Testis (tissue), 3 donors: ENCODE data around the gene HOXD3. TPM values are rescaled to one million over a fixed set of nuclear protein-coding genes. Genes with fewer than 3 reads are reported as not detected.
A peak's percentile ranks its signal among the peaks of the same experiment; 100 is the strongest.

Experiments
- DNase-seq: peaks from one replicate; pipeline ENCODE4 v3.0.0-alpha.2; 2019
- H3K27ac ChIP-seq, 2 donors: fragments of 200-600 bp; sonication (generic); one replicate each; pipeline ENCODE4 v1.5.1; 2019
- H3K27me3 ChIP-seq: fragments of 200-600 bp; sonication (generic); one replicate; pipeline ENCODE4 v1.5.1; 2019
- H3K36me3 ChIP-seq: fragments of 200-600 bp; sonication (generic); one replicate; pipeline ENCODE4 v1.5.1; 2017; ENCODE audit warnings: low read depth; ENCODE audit errors: missing control alignments
- H3K4me1 ChIP-seq: fragments of 200-600 bp; sonication (generic); one replicate; pipeline ENCODE4 v1.5.1; 2019
- H3K4me3 ChIP-seq, 2 donors: fragments of 200-600 bp; sonication (generic); one replicate each; pipeline ENCODE4 v1.5.1; 2017 to 2019
- H3K9me3 ChIP-seq: fragments of 200-600 bp; sonication (generic); one replicate; pipeline ENCODE4 v1.5.1; 2017
- POLR2A ChIP-seq: fragments of 450-650 bp; IDR thresholded peaks from one replicate; pipeline ENCODE4 v1.6.1; 2017; ENCODE audit warnings: antibody characterized with exemption, mild to moderate bottlenecking, moderate library complexity
- WGBS, 2 donors: methylation state at CpG; one replicate each; pipeline ENCODE4 v1.1.5; 2018; 5-methylcytosine and 5-hydroxymethylcytosine counted together
- intact Hi-C: fragments of 100-400 bp; cut with DNase I; formaldehyde crosslinking; loops from one replicate; pipeline ENCODE4 v1.15.1; 2023; ENCODE audit warnings: low total_unique reads
- polyA plus RNA-seq: library from polyadenylated mRNA; stranded (reverse); fragments of 350-450 nt; fragmentation: Illumina TruSeq; extraction: RNeasy Lipid Tissue Mini Kit (QIAGEN cat#74804); gene quantifications from one replicate; pipeline ENCODE4 v1.2.3, GENCODE V29; 2014; ENCODE audit warnings: low read depth, low replicate concordance; ENCODE audit not compliant: insufficient read depth
- total RNA-seq, 2 donors: library from RNA; depleted of rRNA; stranded (reverse); fragments of >200 nt; gene quantifications; one replicate each; pipeline ENCODE4 v1.2.3, GENCODE V29; 2016
- TF ChIP-seq, protein P1 (sequence below), 3 experiments: fragments of 450-650 bp in 2 of 3; fragments of 200-600 bp in 1 of 3; sonication (generic) in 1 of 3; IDR thresholded peaks; one replicate each; pipeline ENCODE4 v1.5.1; 2016 to 2019; ENCODE audit warnings: antibody characterized with exemption in 3 of 3, mild to moderate bottlenecking in 2 of 3, moderate library complexity in 1 of 3

Gene HOXD3
- total and polyA plus RNA-seq, 3 donors from 2014 or later = 2.7 to 22.3 (median 14.0) TPM

DNA sequence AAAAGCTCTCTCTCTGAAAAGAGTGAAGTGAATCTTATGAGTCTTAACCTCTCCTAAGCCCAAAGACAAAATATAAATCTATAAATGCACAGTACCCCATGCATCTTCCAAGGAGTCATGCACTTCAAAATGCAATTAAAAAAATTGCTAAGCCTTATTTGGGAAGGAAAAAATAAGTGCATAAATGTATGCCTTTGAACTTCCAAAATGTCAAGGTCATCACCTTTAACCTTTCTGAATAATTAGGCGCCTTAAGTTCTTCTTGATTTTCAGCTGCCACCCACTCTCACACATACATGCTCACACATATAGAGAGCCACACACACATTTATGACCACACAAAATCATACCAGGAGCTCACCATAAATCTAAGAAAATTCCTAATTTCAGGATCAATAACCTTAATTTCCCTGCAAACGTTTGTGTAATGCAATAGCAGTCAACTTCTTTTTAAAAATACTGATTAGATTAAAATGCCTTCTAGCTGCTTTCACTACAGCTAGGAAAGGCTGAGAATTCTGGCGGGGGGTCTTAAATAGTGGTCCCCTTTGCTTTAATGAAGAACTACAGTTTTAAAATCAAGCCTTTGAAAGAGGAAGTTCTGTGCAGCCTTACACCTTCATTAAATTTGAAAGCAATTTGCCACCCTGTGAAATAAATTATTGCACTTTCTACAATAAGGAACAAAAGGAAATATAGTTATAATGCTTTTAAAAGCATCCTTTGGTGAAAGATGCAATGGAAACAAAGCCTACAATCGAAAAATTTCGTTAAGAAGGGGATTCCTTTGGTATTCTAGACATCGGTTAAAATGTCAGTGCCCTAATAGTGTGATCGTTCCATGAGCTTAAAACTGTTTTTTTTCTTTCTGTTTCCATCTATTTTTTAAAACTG lies 46.4 kb upstream of the HOXD3 start:
- WGBS, 2 donors = 40 to 43% methylated on average over 7 of the region's 7 CpGs
- DNase-seq = no peak
- H3K4me3 ChIP-seq = no peak overlapping the region
- no peaks in the 10 kb centered on the region for H3K9me3 ChIP-seq
- no peaks in the 10 kb centered on the region for H3K27me3 ChIP-seq
- intact Hi-C loops = no loop called here
- peaks cover 2% of the 10 kb centered on the region for H3K4me1 ChIP-seq
- no peak overlapping the region for H3K27ac ChIP-seq
- TF ChIP-seq, protein P1, sequence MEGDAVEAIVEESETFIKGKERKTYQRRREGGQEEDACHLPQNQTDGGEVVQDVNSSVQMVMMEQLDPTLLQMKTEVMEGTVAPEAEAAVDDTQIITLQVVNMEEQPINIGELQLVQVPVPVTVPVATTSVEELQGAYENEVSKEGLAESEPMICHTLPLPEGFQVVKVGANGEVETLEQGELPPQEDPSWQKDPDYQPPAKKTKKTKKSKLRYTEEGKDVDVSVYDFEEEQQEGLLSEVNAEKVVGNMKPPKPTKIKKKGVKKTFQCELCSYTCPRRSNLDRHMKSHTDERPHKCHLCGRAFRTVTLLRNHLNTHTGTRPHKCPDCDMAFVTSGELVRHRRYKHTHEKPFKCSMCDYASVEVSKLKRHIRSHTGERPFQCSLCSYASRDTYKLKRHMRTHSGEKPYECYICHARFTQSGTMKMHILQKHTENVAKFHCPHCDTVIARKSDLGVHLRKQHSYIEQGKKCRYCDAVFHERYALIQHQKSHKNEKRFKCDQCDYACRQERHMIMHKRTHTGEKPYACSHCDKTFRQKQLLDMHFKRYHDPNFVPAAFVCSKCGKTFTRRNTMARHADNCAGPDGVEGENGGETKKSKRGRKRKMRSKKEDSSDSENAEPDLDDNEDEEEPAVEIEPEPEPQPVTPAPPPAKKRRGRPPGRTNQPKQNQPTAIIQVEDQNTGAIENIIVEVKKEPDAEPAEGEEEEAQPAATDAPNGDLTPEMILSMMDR (IDR thresholded peaks at IDR 0.05) = no peak
- H3K36me3 ChIP-seq = no peaks in the 10 kb centered on the region

DNA sequence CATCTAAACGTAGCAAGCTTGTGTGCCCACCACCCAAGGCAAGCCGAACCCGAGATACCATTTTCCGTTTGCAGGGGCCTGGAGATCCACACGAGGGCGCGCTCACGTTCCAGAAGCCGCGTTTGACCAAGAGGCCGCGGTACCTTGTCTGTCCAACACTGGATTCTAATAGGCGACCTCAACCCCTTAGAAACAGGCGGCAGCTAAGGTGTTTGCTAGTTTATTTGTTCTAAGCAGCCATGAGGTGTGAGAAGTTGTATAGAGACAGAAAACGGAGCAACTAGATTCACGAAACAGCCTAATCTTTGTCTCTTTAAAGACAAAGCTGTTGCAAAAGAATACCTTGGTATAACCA lies 45.8 kb upstream of the HOXD3 start:
- intact Hi-C loops = no loop called here
- TF ChIP-seq, protein P1 (IDR thresholded peaks at IDR 0.05) = peak in 2 of 3 experiments; percentile 26 to 69
- no peak for TF ChIP-seq POLR2A
- WGBS, 2 donors = 27 to 32% methylated on average over 10 to 16 of the region's 16 CpGs
- H3K4me3 ChIP-seq = peak overlapping the region in 1 of 2 donors; percentile 1
- H3K27ac ChIP-seq = no peak overlapping the region
- peaks cover 2% of the 10 kb centered on the region for H3K4me1 ChIP-seq
- no peaks in the 10 kb centered on the region for H3K9me3 ChIP-seq
- H3K27me3 ChIP-seq = no peaks in the 10 kb centered on the region
- DNase-seq = peak; percentile 83
- H3K36me3 ChIP-seq = no peaks in the 10 kb centered on the region

DNA sequence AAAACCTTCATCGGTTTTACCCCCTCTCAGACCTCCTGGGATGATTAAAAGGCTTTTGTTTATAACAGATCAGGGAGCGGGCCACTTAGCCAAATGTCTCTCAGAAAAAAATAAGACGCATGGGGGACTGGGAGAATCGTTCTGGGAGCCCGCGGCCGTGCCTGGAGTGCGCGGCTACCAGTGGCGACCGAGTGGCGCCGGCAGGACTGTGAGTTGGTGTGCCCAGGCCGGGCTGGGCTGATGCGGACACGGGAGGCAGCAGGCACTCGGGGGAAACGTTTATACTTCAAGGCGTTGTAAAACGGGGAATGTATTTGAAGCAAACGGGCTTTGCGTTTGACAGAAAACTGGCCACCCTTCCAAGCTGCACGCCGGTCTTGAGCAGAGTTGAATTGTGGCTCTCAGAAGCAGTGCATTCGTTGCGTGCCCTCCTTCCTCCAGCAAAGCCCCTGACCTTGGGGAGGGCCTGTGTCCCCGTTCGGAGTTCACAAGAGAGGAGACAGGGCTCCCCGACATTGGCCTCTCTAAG lies 45.2 kb upstream of the HOXD3 start:
- H3K36me3 ChIP-seq = no peaks in the 10 kb centered on the region
- no peak for TF ChIP-seq POLR2A
- peak overlapping the region in 1 of 2 donors; percentile 44 for H3K27ac ChIP-seq
- DNase-seq = no peak
- H3K4me1 ChIP-seq = peaks cover 2% of the 10 kb centered on the region
- intact Hi-C loops = no loop called here
- H3K9me3 ChIP-seq = no peaks in the 10 kb centered on the region
- 24 to 37% methylated on average over 27 to 29 of the region's 29 CpGs for WGBS, 2 donors
- no peaks in the 10 kb centered on the region for H3K27me3 ChIP-seq
- H3K4me3 ChIP-seq = peak overlapping the region in 1 of 2 donors; percentile 1

DNA sequence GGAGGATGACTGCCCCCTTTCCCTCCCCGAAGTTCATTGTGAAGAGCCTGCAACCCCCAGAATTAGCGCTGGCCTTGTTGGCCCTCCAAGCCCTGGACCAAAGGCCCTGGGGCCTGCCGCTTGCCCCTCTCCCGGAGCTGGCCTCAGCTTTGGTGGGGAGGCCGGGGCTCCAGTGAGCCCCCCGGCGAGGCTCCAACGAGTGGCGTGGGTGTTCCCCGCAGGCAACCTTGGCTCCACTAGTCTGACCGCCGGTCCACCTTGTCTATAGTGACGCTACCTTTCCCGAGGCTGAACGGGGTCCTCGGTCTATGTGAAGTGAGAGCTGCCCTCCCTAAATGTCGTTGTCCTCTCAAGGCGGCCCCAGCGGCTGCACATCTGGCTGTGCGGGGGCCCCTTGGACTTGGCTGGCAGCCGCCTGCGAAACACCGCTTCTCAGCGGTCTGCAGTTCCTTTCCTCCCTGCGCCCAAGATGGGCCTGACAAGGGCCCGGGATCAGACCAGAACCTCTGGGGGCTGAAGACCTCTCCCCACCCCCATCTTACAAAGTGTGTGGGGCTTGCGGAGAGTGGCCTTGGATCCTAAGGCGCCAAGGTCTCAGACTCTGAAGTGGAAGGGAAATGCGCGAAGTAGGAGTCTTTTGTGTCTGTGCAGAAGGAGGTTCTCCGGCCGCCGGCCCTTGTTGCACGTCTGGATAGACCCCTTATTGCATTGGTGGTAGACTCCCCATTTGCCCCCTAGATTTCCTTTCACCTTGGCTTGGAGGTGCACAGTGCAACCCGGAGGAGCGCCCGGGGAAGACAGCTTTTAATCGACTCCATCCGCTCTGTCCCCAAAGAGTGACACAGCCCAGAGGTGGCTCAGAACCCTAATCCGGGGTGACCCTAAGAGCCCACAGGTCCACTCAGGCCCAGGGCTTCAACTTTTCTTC lies 44.5 kb upstream of the HOXD3 start:
- intact Hi-C loops = no loop called here
- H3K9me3 ChIP-seq = no peaks in the 10 kb centered on the region
- H3K4me3 ChIP-seq = peak overlapping the region in 1 of 2 donors; percentile 1
- DNase-seq = no peak
- H3K4me1 ChIP-seq = no peaks in the 10 kb centered on the region
- no peaks in the 10 kb centered on the region for H3K27me3 ChIP-seq
- peak overlapping the region in 1 of 2 donors; percentile 44 for H3K27ac ChIP-seq
- 32 to 43% methylated on average over 28 to 40 of the region's 40 CpGs for WGBS, 2 donors
- H3K36me3 ChIP-seq = no peaks in the 10 kb centered on the region
- TF ChIP-seq POLR2A = no peak
- TF ChIP-seq, protein P1 (IDR thresholded peaks at IDR 0.05) = no peak
